ENCODE measurements around the gene PROCA1.

PROCA1 gene

GRCh38 chr17:28747801-28748750, 36.4 kb upstream of the PROCA1 start:
- no peak for TF ChIP-seq GATA1 (IDR thresholded peaks at IDR 0.05; ENCODE audit: low read depth, low read length)
- TF ChIP-seq POLR2A (IDR thresholded peaks at IDR 0.05; ENCODE audit: low read length), result no peak
- DNase-seq, result no peak

GRCh38 chr17:28747051-28747691, 35.5 kb upstream of the PROCA1 start:
- TF ChIP-seq GATA1 (IDR thresholded peaks at IDR 0.05; ENCODE audit: low read depth, low read length) (no peak), POLR2A (IDR thresholded peaks at IDR 0.05; ENCODE audit: low read length) (no peak)

GRCh38 chr17:28746611-28747050, 34.9 kb upstream of the PROCA1 start:
- DNase-seq, result no peak

More at GRCh38 chr17:28747051-28747691, 35.5 kb upstream of the PROCA1 start:
- DNase-seq, result no peak

GRCh38 chr17:28745786-28746411, 34.2 kb upstream of the PROCA1 start:
- TF ChIP-seq POLR2A (IDR thresholded peaks at IDR 0.05; ENCODE audit: low read length), result no peak
- TF ChIP-seq GATA1 (IDR thresholded peaks at IDR 0.05; ENCODE audit: low read depth, low read length), result no peak
- no peak for DNase-seq

More at GRCh38 chr17:28746611-28747050, 34.9 kb upstream of the PROCA1 start:
- TF ChIP-seq GATA1 (IDR thresholded peaks at IDR 0.05; ENCODE audit: low read depth, low read length) (no peak), POLR2A (IDR thresholded peaks at IDR 0.05; ENCODE audit: low read length) (no peak)

GRCh38 chr17:28744972-28745785, 33.5 kb upstream of the PROCA1 start:
- peak; percentile 54 to 64 for DNase-seq

GRCh38 chr17:28744104-28744971, 32.6 kb upstream of the PROCA1 start:
- peak; percentile 71 to 78 for DNase-seq
- no peak for TF ChIP-seq GATA1 (IDR thresholded peaks at IDR 0.05; ENCODE audit: low read depth, low read length)
- TF ChIP-seq POLR2A (IDR thresholded peaks at IDR 0.05; ENCODE audit: low read length), result no peak

More at GRCh38 chr17:28744972-28745785, 33.5 kb upstream of the PROCA1 start:
- TF ChIP-seq POLR2A (IDR thresholded peaks at IDR 0.05; ENCODE audit: low read length), result no peak
- no peak for TF ChIP-seq GATA1 (IDR thresholded peaks at IDR 0.05; ENCODE audit: low read depth, low read length)

GRCh38 chr17:28743243-28744103, 31.8 kb upstream of the PROCA1 start, which contains the start of gene TRAF4:
TRAF4 (plus strand) TSS chr17:28744011; CDS start chr17:28744113, 102 bp downstream.
- TF ChIP-seq POLR2A (IDR thresholded peaks at IDR 0.05; ENCODE audit: low read length) (peak; percentile 75), GATA1 (IDR thresholded peaks at IDR 0.05; ENCODE audit: low read depth, low read length) (no peak)
- peak; percentile 86 to 90 for DNase-seq

GRCh38 chr17:28741358-28742349, 30.0 kb upstream of the PROCA1 start:
- peak; percentile 44 to 63 for DNase-seq
- TF ChIP-seq GATA1 (IDR thresholded peaks at IDR 0.05; ENCODE audit: low read depth, low read length) (no peak), POLR2A (IDR thresholded peaks at IDR 0.05; ENCODE audit: low read length) (no peak)

- no peak for DNase-seq
- TF ChIP-seq POLR2A (IDR thresholded peaks at IDR 0.05; ENCODE audit: low read length), result no peak
- TF ChIP-seq GATA1 (IDR thresholded peaks at IDR 0.05; ENCODE audit: low read depth, low read length), result no peak
Observed at GRCh38 chr17:28740406-28741357, 29.0 kb upstream of the PROCA1 start.

Measured in erythroblast (primary cell).